ENCODE results near the gene ABLIM3. TPM values are rescaled to one million over a fixed set of nuclear protein-coding genes. Genes with fewer than 3 reads are reported as not detected.

ABLIM3 gene
- total and polyA plus RNA-seq, 2 of the 8 experiments (the other 6 are each of a cell fraction or from before 2014, with no cell fraction given) = 0.36 to 0.56 TPM

- Histone ChIP-seq H3K27ac (ENCODE audit: low read depth, low read length) (no peak overlapping the region), H3K56ac (replicated peaks; ENCODE audit: insufficient read length, low read depth, low read length) (no peak overlapping the region), H2AK5ac (ENCODE audit: low read depth, low read length) (no peak overlapping the region), H3K9me3 (ENCODE audit: insufficient read depth in 2 of 2, low read depth in 1 of 2, low read length in 1 of 2) (no peaks in the 10 kb centered on the region), H3K23ac (ENCODE audit: insufficient read length) (no peak overlapping the region), H3K4me2 (ENCODE audit: insufficient read depth in 1 of 2, low read depth in 2 of 2, low read length in 2 of 2) (no peak overlapping the region), H2BK15ac (ENCODE audit: low read length) (no peak overlapping the region), H3K23me2 (ENCODE audit: low read depth, low read length) (no peaks in the 10 kb centered on the region), H4K20me1 (replicated peaks in 1 of 2; ENCODE audit: control insufficient read depth in 1 of 2, insufficient read depth in 2 of 2, low read length in 2 of 2) (no peaks in the 10 kb centered on the region), H3K4me3 (ENCODE audit: extremely low read depth in 1 of 4, insufficient read depth in 2 of 4, low read depth in 3 of 4, low read length in 4 of 4) (no peak overlapping the region), H2BK20ac (ENCODE audit: low read length) (no peak overlapping the region), H3K4me1 (replicated peaks in 1 of 4; ENCODE audit: control insufficient read depth in 3 of 4, insufficient read depth in 4 of 4, low read length in 3 of 4) (peaks cover 0 to 3% (median 1%) of the 10 kb centered on the region in 4 experiments; a peak in 1 of 7 replicates), H3K79me1 (ENCODE audit: low read depth, low read length) (no peaks in the 10 kb centered on the region), H4K8ac (ENCODE audit: extremely low read depth, insufficient read depth, low read length) (no peak overlapping the region), H2BK5ac (ENCODE audit: low read depth, low read length) (no peak overlapping the region), H4K91ac (replicated peaks; ENCODE audit: insufficient read length, low read length) (no peak overlapping the region), H3K18ac (ENCODE audit: extremely low read depth, low read length) (no peak overlapping the region), H3K79me2 (ENCODE audit: control insufficient read depth in 1 of 2, insufficient read depth in 2 of 2, low read length in 2 of 2) (no peaks in the 10 kb centered on the region), H4K5ac (ENCODE audit: insufficient read length, low read depth, low read length) (no peak overlapping the region), H3K4ac (replicated peaks; ENCODE audit: insufficient read length, low read depth, low read length) (no peak overlapping the region), H2AFZ (ENCODE audit: low read length) (0 out of 2 replicates have a peak overlapping the region, but pooled peaks have one; percentile 4), H2BK120ac (replicated peaks; ENCODE audit: low read depth, low read length) (no peak overlapping the region), H2BK12ac (ENCODE audit: low read depth, low read length) (no peak overlapping the region), H3K9ac (replicated peaks in 1 of 4; ENCODE audit: extremely low read depth in 1 of 4, low read depth in 3 of 4, low read length in 3 of 4) (no peak overlapping the region), H3K36me3 (ENCODE audit: control insufficient read depth in 2 of 4, insufficient read depth in 4 of 4, low read length in 3 of 4) (no peaks in the 10 kb centered on the region), H3K27me3 (replicated peaks in 1 of 4; ENCODE audit: control insufficient read depth in 3 of 4, extremely low read depth in 1 of 4, insufficient read depth in 3 of 4, low read length in 3 of 4) (no peaks in the 10 kb centered on the region), H3K14ac (ENCODE audit: insufficient read length) (no peak overlapping the region)
- 85% methylated on average over 6 of the region's 6 CpGs; no CpG with 5 or more reads in 1 of the 2 experiments for WGBS, 2 experiments (ENCODE audit: extremely low coverage in 1 of 2, insufficient coverage in 1 of 2, insufficient read length in 1 of 2, insufficient replicate concordance in 2 of 2, low coverage in 1 of 2, low lambda C conversion rate in 2 of 2, missing lambda C conversion rate in 1 of 2)
- CTCF ChIA-PET (ENCODE audit: partially characterized antibody) = interaction anchor here (0.6 to 5.7 kb wide), 10 partner anchors 11 to 358 kb away, joined by 3 to 24 read pairs (median 6); no protein-coding TSS in a partner anchor
- TF ChIP-seq KDM5A (IDR thresholded peaks at IDR 0.05; ENCODE audit: low read length) (no peak), TCF12 (IDR thresholded peaks at IDR 0.05; ENCODE audit: low read depth, low read length) (no peak), SP2 (IDR thresholded peaks at IDR 0.05; ENCODE audit: low read length) (no peak)
- DNase-seq (ENCODE audit: low read depth in 1 of 2, low spot score in 2 of 2) (no peak), FAIRE-seq (no peak)
- POLR2A ChIA-PET (ENCODE audit: partially characterized antibody) = no interaction called here
Observed at GRCh38 chr5:149309354-149309753, 168.1 kb downstream of the ABLIM3 start.

Other genes starting within 250 kb of the ABLIM3 start
- 0.77 and 0.80 TPM in 2 replicates for gene SH3TC2, start 78.4 kb upstream of the ABLIM3 start, total RNA-seq (2021; fragmentation: NEBNext Ultra II Directional; extraction: Animal tissue kit (Norgen Biotek cat#: 25700))
- 0.11 and 0.27 TPM in 2 replicates for gene SH3TC2, start 78.4 kb upstream of the ABLIM3 start, polyA plus RNA-seq (2011; rRNA removed)
- gene AFAP1L1, start 130.4 kb downstream of the ABLIM3 start, total RNA-seq (2021; fragmentation: NEBNext Ultra II Directional; extraction: Animal tissue kit (Norgen Biotek cat#: 25700)) = 4.2 and 4.7 TPM in 2 replicates
- 0.79 and 1.5 TPM in 2 replicates for gene AFAP1L1, start 130.4 kb downstream of the ABLIM3 start, polyA plus RNA-seq (2011; rRNA removed)
- gene GRPEL2, start 204.0 kb downstream of the ABLIM3 start, total RNA-seq (2021; fragmentation: NEBNext Ultra II Directional; extraction: Animal tissue kit (Norgen Biotek cat#: 25700)) = 48.9 and 52.2 TPM in 2 replicates
- 7.4 and 11.2 TPM in 2 replicates for gene GRPEL2, start 204.0 kb downstream of the ABLIM3 start, polyA plus RNA-seq (2011; rRNA removed)
- gene PCYOX1L, start 216.6 kb downstream of the ABLIM3 start, total RNA-seq (2021; fragmentation: NEBNext Ultra II Directional; extraction: Animal tissue kit (Norgen Biotek cat#: 25700)) = 6.8 and 7.9 TPM in 2 replicates
- gene PCYOX1L, start 216.6 kb downstream of the ABLIM3 start, polyA plus RNA-seq (2011; rRNA removed) = 17.2 and 19.0 TPM in 2 replicates
- not detected in 2 replicates for gene IL17B, start 237.8 kb downstream of the ABLIM3 start, total RNA-seq (2021; fragmentation: NEBNext Ultra II Directional; extraction: Animal tissue kit (Norgen Biotek cat#: 25700))
- gene IL17B, start 237.8 kb downstream of the ABLIM3 start, polyA plus RNA-seq (2011; rRNA removed) = 0.18 TPM in 1 of 2 replicates, not detected in the other